Calu3 (cell line): ENCODE measurements around the gene SSBP3. TPM values are rescaled to one million over a fixed set of nuclear protein-coding genes. Genes with fewer than 3 reads are reported as not detected.

Source experiments
- BruUV-seq: library from RNA; stranded (reverse); fragments of 400-500 nt; replicated peaks from 2 replicates; lab custom pipeline; 2021; lab: Mats Ljungman, UMichigan
- CTCF ChIA-PET: fragments of 300-600 bp; sonication (Branson Sonifier 250); formaldehyde crosslinking; loops from one replicate; lab custom pipeline; 2022; ENCODE audit warnings: antibody characterized with exemption; lab: Charles Lee
- DNase-seq: peaks from one replicate; pipeline ENCODE4 v3.0.0; 2022
- H3K27ac Mint-ChIP-seq: one replicate; pipeline ENCODE4 v1.8.0; 2022; ENCODE audit warnings: mixed read lengths; ENCODE audit not compliant: unreplicated experiment
- H3K27me3 Mint-ChIP-seq: one replicate; pipeline ENCODE4 v1.8.0; 2022; ENCODE audit warnings: mixed read lengths; ENCODE audit not compliant: unreplicated experiment
- H3K36me3 Mint-ChIP-seq: one replicate; pipeline ENCODE4 v1.8.0; 2022; ENCODE audit warnings: mild to moderate bottlenecking, moderate library complexity, mixed read lengths; ENCODE audit not compliant: insufficient read depth, unreplicated experiment
- H3K4me1 Mint-ChIP-seq: one replicate; pipeline ENCODE4 v1.8.0; 2022; ENCODE audit warnings: mild to moderate bottlenecking, low read depth, mixed read lengths; ENCODE audit not compliant: unreplicated experiment
- H3K4me3 Mint-ChIP-seq: one replicate; pipeline ENCODE4 v1.8.0; 2022; ENCODE audit warnings: mild to moderate bottlenecking, low read depth, moderate library complexity, mixed read lengths; ENCODE audit not compliant: unreplicated experiment
- H3K9me3 Mint-ChIP-seq: one replicate; pipeline ENCODE4 v1.8.0; 2022; ENCODE audit warnings: low read depth, mixed read lengths; ENCODE audit not compliant: unreplicated experiment
- CTCF ChIP-seq: fragments of 200-600 bp; IDR thresholded peaks from one replicate; pipeline ENCODE4 v1.8.0; 2022; ENCODE audit warnings: antibody characterized with exemption; ENCODE audit not compliant: unreplicated experiment
- intact Hi-C: fragments of 100-400 bp; cut with micrococcal nuclease; formaldehyde crosslinking; loops from one replicate; pipeline ENCODE4 v1.10.0; 2022; ENCODE audit not compliant: unreplicated experiment
- total RNA-seq: library from RNA; stranded (reverse); gene quantifications from 2 replicates; pipeline ENCODE4 v1.2.3, GENCODE V29; 2022

The SSBP3 gene
- total RNA-seq, 1 experiment from 2014 or later, result 16.6 TPM

- intact Hi-C loops, result no loop called here
- peaks cover 51% of the 10 kb centered on the region for H3K27me3 Mint-ChIP-seq
- H3K27ac Mint-ChIP-seq, result no peak overlapping the region
- no peak for DNase-seq
- CTCF ChIA-PET, result interaction anchor here (1.2 kb wide), 1 partner anchor 26 kb away, joined by 3 read pairs; no protein-coding TSS in a partner anchor
- no peaks in the 10 kb centered on the region for H3K4me1 Mint-ChIP-seq
- no TSS peak for BruUV-seq
- no peaks in the 10 kb centered on the region for H3K36me3 Mint-ChIP-seq
- no peaks in the 10 kb centered on the region for H3K9me3 Mint-ChIP-seq
- no peak overlapping the region for H3K4me3 Mint-ChIP-seq
- no peak for TF ChIP-seq CTCF
Observed at GRCh38 chr1:54415533-54415932, 9.3 kb upstream of the SSBP3 start.

GRCh38 chr1:54413732-54414131 lies 7.5 kb upstream of the SSBP3 start:
- intact Hi-C loops, result no loop called here
- Mint-ChIP-seq H3K9me3 (no peaks in the 10 kb centered on the region), H3K4me1 (peaks cover 13% of the 10 kb centered on the region), H3K27ac (no peak overlapping the region), H3K4me3 (no peak overlapping the region), H3K36me3 (no peaks in the 10 kb centered on the region), H3K27me3 (peaks cover 51% of the 10 kb centered on the region)
- BruUV-seq, result no TSS peak
- DNase-seq, result no peak
- TF ChIP-seq CTCF, result no peak
- CTCF ChIA-PET, result interaction anchor here (0.6 to 1.2 kb wide), 2 partner anchors 10 to 216 kb away, joined by 3 to 10 read pairs; no protein-coding TSS in a partner anchor

GRCh38 chr1:54413295-54413694 lies 7.1 kb upstream of the SSBP3 start:
- CTCF ChIA-PET, result interaction anchor here (1.2 kb wide), 2 partner anchors 11 to 77 kb away, joined by 3 read pairs; no protein-coding TSS in a partner anchor
- intact Hi-C loops, result no loop called here
- H3K27ac Mint-ChIP-seq, result no peak overlapping the region
- DNase-seq, result no peak
- no peaks in the 10 kb centered on the region for H3K36me3 Mint-ChIP-seq
- TF ChIP-seq CTCF, result no peak
- no TSS peak for BruUV-seq
- H3K27me3 Mint-ChIP-seq, result peaks cover 51% of the 10 kb centered on the region
- H3K9me3 Mint-ChIP-seq, result no peaks in the 10 kb centered on the region
- H3K4me1 Mint-ChIP-seq, result peaks cover 17% of the 10 kb centered on the region
- no peak overlapping the region for H3K4me3 Mint-ChIP-seq

GRCh38 chr1:54410359-54410758 lies 4.2 kb upstream of the SSBP3 start:
- no peak for TF ChIP-seq CTCF
- peaks cover 24% of the 10 kb centered on the region for H3K4me1 Mint-ChIP-seq
- H3K9me3 Mint-ChIP-seq, result no peaks in the 10 kb centered on the region
- CTCF ChIA-PET, result interaction anchor here (0.6 kb wide), 1 partner anchor 18 kb away, joined by 3 read pairs; no protein-coding TSS in a partner anchor
- peaks cover 27% of the 10 kb centered on the region for H3K27me3 Mint-ChIP-seq
- intact Hi-C loops, result no loop called here
- no TSS peak for BruUV-seq
- H3K36me3 Mint-ChIP-seq, result peaks cover 17% of the 10 kb centered on the region
- no peak overlapping the region for H3K27ac Mint-ChIP-seq
- no peak overlapping the region for H3K4me3 Mint-ChIP-seq
- DNase-seq, result no peak
